Neural cell (in vitro differentiated cells): ENCODE data around the gene MUC6. TPM values are rescaled to one million over a fixed set of nuclear protein-coding genes. Genes with fewer than 3 reads are reported as not detected.

ENCODE experiments used
- H2AFZ ChIP-seq: fragments of 200-600, 300-800 bp; sonication (generic), shearing (Covaris generic); 2 replicates; pipeline ENCODE4 v1.6.0; 2014; ENCODE audit warnings: low read depth, mild to moderate bottlenecking, antibody characterized with exemption, low read length, moderate library complexity
- H3F3A ChIP-seq: fragments of 200-600 bp; shearing (Covaris generic); 2 replicates; pipeline ENCODE4 v1.6.1; 2016; ENCODE audit warnings: mild to moderate bottlenecking, moderate library complexity, mixed read lengths, antibody characterized with exemption, low read length; ENCODE audit not compliant: insufficient read depth, poor library complexity, severe bottlenecking
- H3K27ac ChIP-seq: fragments of 200-600, 300-800 bp; sonication (generic), shearing (Covaris generic); 2 replicates; pipeline ENCODE4 v1.5.1; 2014; ENCODE audit warnings: mild to moderate bottlenecking, low read length, moderate library complexity
- H3K27me3 ChIP-seq: fragments of 300-800, 200-600 bp; sonication (generic), shearing (Covaris generic); 2 replicates; pipeline ENCODE4 v1.6.0; 2014; ENCODE audit warnings: mild to moderate bottlenecking, low read depth, low read length, moderate library complexity; ENCODE audit not compliant: insufficient read depth
- H3K36me3 ChIP-seq: fragments of 300-800, 200-600 bp; sonication (generic), shearing (Covaris generic); 2 replicates; pipeline ENCODE4 v1.5.1; 2014; ENCODE audit warnings: mild to moderate bottlenecking, antibody characterized with exemption, low read length, moderate library complexity; ENCODE audit not compliant: insufficient read depth
- H3K4me2 ChIP-seq: fragments of 300-800, 200-600 bp; sonication (generic), shearing (Covaris generic); 2 replicates; pipeline ENCODE4 v1.6.0; 2014; ENCODE audit warnings: mild to moderate bottlenecking, low read length
- H3K4me3 ChIP-seq: fragments of 300-800, 200-600 bp; sonication (generic), shearing (Covaris generic); 2 replicates; pipeline ENCODE4 v1.5.1; 2014; ENCODE audit warnings: mild to moderate bottlenecking, low read length, moderate library complexity
- H3K79me2 ChIP-seq: fragments of 200-600 bp; shearing (Covaris generic); replicated peaks from 2 replicates; pipeline ENCODE4 v1.6.0; 2014; ENCODE audit warnings: mild to moderate bottlenecking, low read length, moderate library complexity; ENCODE audit not compliant: insufficient read depth
- H3K9ac ChIP-seq: fragments of 300-800, 200-600 bp; sonication (generic), shearing (Covaris generic); 2 replicates; pipeline ENCODE4 v1.6.1; 2016; ENCODE audit warnings: mild to moderate bottlenecking, low read length, mixed read lengths
- H3K9me2 ChIP-seq: fragments of 200-600 bp; shearing (Covaris generic); 2 replicates; pipeline ENCODE4 v1.6.1; 2016; ENCODE audit warnings: mild to moderate bottlenecking, low read length, mixed read lengths; ENCODE audit not compliant: insufficient read depth
- H3K9me3 ChIP-seq: fragments of 200-600, 300-800 bp; sonication (generic), shearing (Covaris generic); 2 replicates; pipeline ENCODE4 v1.6.1; 2016; ENCODE audit warnings: mild to moderate bottlenecking, mixed run types, low read length, moderate library complexity, mixed read lengths
- H4K20me1 ChIP-seq: fragments of 200-600 bp; shearing (Covaris generic); 2 replicates; pipeline ENCODE4 v1.6.1; 2016; ENCODE audit warnings: mild to moderate bottlenecking, mixed run types; ENCODE audit not compliant: insufficient read depth
- CTCF ChIP-seq: fragments of 450-650 bp; IDR thresholded peaks from 2 replicates; pipeline ENCODE4 v1.5.1; 2014; ENCODE audit warnings: antibody characterized with exemption, mild to moderate bottlenecking, moderate library complexity; ENCODE audit not compliant: poor library complexity, severe bottlenecking
- EP300 ChIP-seq: fragments of 450-650 bp; conservative IDR thresholded peaks from 2 replicates; pipeline ENCODE4 v1.6.1; 2014; ENCODE audit warnings: antibody characterized with exemption, mild to moderate bottlenecking, moderate library complexity; ENCODE audit not compliant: poor library complexity, severe bottlenecking
- EZH2 ChIP-seq: fragments of 200-600, 300-800 bp; shearing (Covaris generic), sonication (generic); IDR thresholded peaks from 2 replicates; pipeline ENCODE4 v1.6.1; 2014; ENCODE audit warnings: antibody characterized with exemption, low read length, borderline replicate concordance, mild to moderate bottlenecking; ENCODE audit not compliant: insufficient read depth, poor library complexity, severe bottlenecking
- MXI1 ChIP-seq: fragments of 450-650 bp; conservative IDR thresholded peaks from 2 replicates; pipeline ENCODE4 v1.6.1; 2014; ENCODE audit warnings: antibody characterized with exemption, mild to moderate bottlenecking; ENCODE audit not compliant: poor library complexity, severe bottlenecking
- POLR2AphosphoS5 ChIP-seq: IDR thresholded peaks from 2 replicates; pipeline ENCODE4 v1.6.1; 2012
- RAD21 ChIP-seq: fragments of 450-650 bp; conservative IDR thresholded peaks from 2 replicates; pipeline ENCODE4 v1.6.1; 2014; ENCODE audit warnings: antibody characterized with exemption, mild to moderate bottlenecking, moderate library complexity
- SMC3 ChIP-seq: fragments of 450-650 bp; conservative IDR thresholded peaks from 2 replicates; pipeline ENCODE4 v1.6.1; 2014; ENCODE audit warnings: antibody characterized with exemption, mild to moderate bottlenecking, moderate library complexity; ENCODE audit not compliant: poor library complexity
- TAF1 ChIP-seq: IDR thresholded peaks from 2 replicates; pipeline ENCODE4 v1.6.1; 2012; ENCODE audit warnings: low read depth
- polyA plus RNA-seq: library from polyadenylated mRNA; depleted of rRNA; stranded (reverse); fragments of >200 nt; gene quantifications from 2 replicates; pipeline ENCODE4 v1.2.3, GENCODE V29; 2014
- TF ChIP-seq, protein P1 (sequence below): IDR thresholded peaks from 2 replicates; pipeline ENCODE4 v1.6.1; 2012; ENCODE audit warnings: borderline replicate concordance

MUC6 gene
- polyA plus RNA-seq, 1 donor from 2014 or later = not detected

- no peaks in the 10 kb centered on the region for H3K27me3 ChIP-seq
- H3K27ac ChIP-seq = no peak overlapping the region
- H3K79me2 ChIP-seq = no peaks in the 10 kb centered on the region
- no peaks in the 10 kb centered on the region for H4K20me1 ChIP-seq
- TF ChIP-seq POLR2AphosphoS5 = no peak
- TF ChIP-seq RAD21 = no peak
- TF ChIP-seq TAF1 = no peak
- no peak for TF ChIP-seq EP300
- no peak for TF ChIP-seq EZH2
- TF ChIP-seq, protein P1, sequence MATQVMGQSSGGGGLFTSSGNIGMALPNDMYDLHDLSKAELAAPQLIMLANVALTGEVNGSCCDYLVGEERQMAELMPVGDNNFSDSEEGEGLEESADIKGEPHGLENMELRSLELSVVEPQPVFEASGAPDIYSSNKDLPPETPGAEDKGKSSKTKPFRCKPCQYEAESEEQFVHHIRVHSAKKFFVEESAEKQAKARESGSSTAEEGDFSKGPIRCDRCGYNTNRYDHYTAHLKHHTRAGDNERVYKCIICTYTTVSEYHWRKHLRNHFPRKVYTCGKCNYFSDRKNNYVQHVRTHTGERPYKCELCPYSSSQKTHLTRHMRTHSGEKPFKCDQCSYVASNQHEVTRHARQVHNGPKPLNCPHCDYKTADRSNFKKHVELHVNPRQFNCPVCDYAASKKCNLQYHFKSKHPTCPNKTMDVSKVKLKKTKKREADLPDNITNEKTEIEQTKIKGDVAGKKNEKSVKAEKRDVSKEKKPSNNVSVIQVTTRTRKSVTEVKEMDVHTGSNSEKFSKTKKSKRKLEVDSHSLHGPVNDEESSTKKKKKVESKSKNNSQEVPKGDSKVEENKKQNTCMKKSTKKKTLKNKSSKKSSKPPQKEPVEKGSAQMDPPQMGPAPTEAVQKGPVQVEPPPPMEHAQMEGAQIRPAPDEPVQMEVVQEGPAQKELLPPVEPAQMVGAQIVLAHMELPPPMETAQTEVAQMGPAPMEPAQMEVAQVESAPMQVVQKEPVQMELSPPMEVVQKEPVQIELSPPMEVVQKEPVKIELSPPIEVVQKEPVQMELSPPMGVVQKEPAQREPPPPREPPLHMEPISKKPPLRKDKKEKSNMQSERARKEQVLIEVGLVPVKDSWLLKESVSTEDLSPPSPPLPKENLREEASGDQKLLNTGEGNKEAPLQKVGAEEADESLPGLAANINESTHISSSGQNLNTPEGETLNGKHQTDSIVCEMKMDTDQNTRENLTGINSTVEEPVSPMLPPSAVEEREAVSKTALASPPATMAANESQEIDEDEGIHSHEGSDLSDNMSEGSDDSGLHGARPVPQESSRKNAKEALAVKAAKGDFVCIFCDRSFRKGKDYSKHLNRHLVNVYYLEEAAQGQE = no peak
- TF ChIP-seq SMC3 = no peak
- no peak for TF ChIP-seq CTCF
- TF ChIP-seq MXI1 = no peak
- no peaks in the 10 kb centered on the region for H3K9me2 ChIP-seq
- H3K9me3 ChIP-seq = no peaks in the 10 kb centered on the region
- H3K9ac ChIP-seq = no peak overlapping the region
- H3K36me3 ChIP-seq = no peaks in the 10 kb centered on the region
- no peak overlapping the region for H3K4me2 ChIP-seq
- no peak overlapping the region for H2AFZ ChIP-seq
- H3K4me3 ChIP-seq = no peak overlapping the region
- no peaks in the 10 kb centered on the region for H3F3A ChIP-seq
Measured at GRCh38 chr11:1006762-1007161, 29.8 kb downstream of the MUC6 start.

- Histone ChIP-seq H3K36me3 (no peaks in the 10 kb centered on the region), H3K27ac (no peak overlapping the region)
Measured at GRCh38 chr11:1005928-1006327, 30.6 kb downstream of the MUC6 start.

More at GRCh38 chr11:1005928-1006327, 30.6 kb downstream of the MUC6 start:
- Histone ChIP-seq H3K79me2 (no peaks in the 10 kb centered on the region), H3K4me3 (no peak overlapping the region), H4K20me1 (no peaks in the 10 kb centered on the region), H3F3A (no peaks in the 10 kb centered on the region), H3K9me3 (no peaks in the 10 kb centered on the region), H3K27me3 (no peaks in the 10 kb centered on the region), H2AFZ (no peak overlapping the region), H3K4me2 (no peak overlapping the region), H3K9ac (no peak overlapping the region), H3K9me2 (no peaks in the 10 kb centered on the region)
- TF ChIP-seq POLR2AphosphoS5 = no peak
- no peak for TF ChIP-seq MXI1
- TF ChIP-seq EZH2 = no peak
- TF ChIP-seq RAD21 = no peak
- TF ChIP-seq, protein P1 = no peak
- no peak for TF ChIP-seq CTCF
- no peak for TF ChIP-seq EP300
- no peak for TF ChIP-seq TAF1
- no peak for TF ChIP-seq SMC3
